Lung (tissue), 13 donors: ENCODE measurements around the gene RABGGTA. TPM values are rescaled to one million over a fixed set of nuclear protein-coding genes. Genes with fewer than 3 reads are reported as not detected.
"Not testable (repeated sequence)": the region's sequence is repeated elsewhere in the genome, so short reads cannot be mapped to it uniquely, and the experiment has no call there.

Source experiments
- ATAC-seq: fragments of 200-7000 bp; cut with Tn5 transposase; one replicate; pipeline ENCODE4 v1.9.1; 2020; ENCODE audit warnings: moderate number of reproducible peaks; ENCODE audit not compliant: insufficient read depth, low FRiP score
- DNase-seq, 3 donors: peaks; one replicate each; pipeline ENCODE4 v3.0.0-alpha.2; 2013 to 2017
- H3K27ac ChIP-seq, 2 donors: one replicate each; pipeline ENCODE4 v1.5.1; 2013; ENCODE audit warnings: mild to moderate bottlenecking in 2 of 2, moderate library complexity in 2 of 2, control low read depth in 1 of 2, inconsistent platforms in 1 of 2, low read depth in 1 of 2, low read length in 1 of 2
- H3K27me3 ChIP-seq, 3 donors: one replicate each; pipeline ENCODE4 v1.5.1; 2013; ENCODE audit warnings: low read length in 2 of 3; ENCODE audit not compliant: control insufficient read depth in 3 of 3, insufficient read depth in 3 of 3
- H3K36me3 ChIP-seq, 4 donors: one replicate each; pipeline ENCODE4 v1.5.1; 2013; ENCODE audit warnings: low read length in 4 of 4, mild to moderate bottlenecking in 1 of 4, moderate library complexity in 1 of 4; ENCODE audit not compliant: control insufficient read depth in 4 of 4, insufficient read depth in 4 of 4
- H3K4me1 ChIP-seq, 5 donors: one replicate each; pipeline ENCODE4 v1.5.1; 2013; ENCODE audit warnings: low read length in 5 of 5, mild to moderate bottlenecking in 2 of 5, moderate library complexity in 1 of 5; ENCODE audit not compliant: control insufficient read depth in 5 of 5, insufficient read depth in 5 of 5
- H3K4me3 ChIP-seq: one replicate; pipeline ENCODE4 v1.5.1; 2013; ENCODE audit warnings: mild to moderate bottlenecking, control low read depth, moderate library complexity
- H3K9ac ChIP-seq, 2 donors: one replicate each; pipeline ENCODE4 v1.5.1; 2013; ENCODE audit warnings: low read length in 2 of 2, control low read depth in 1 of 2; ENCODE audit not compliant: insufficient read depth in 1 of 2
- H3K9me3 ChIP-seq, 4 donors: one replicate each; pipeline ENCODE4 v1.5.1; 2013; ENCODE audit warnings: low read length in 3 of 4, mild to moderate bottlenecking in 1 of 4, moderate library complexity in 1 of 4; ENCODE audit not compliant: control insufficient read depth in 4 of 4, insufficient read depth in 3 of 4
- CTCF ChIP-seq: IDR thresholded peaks from 2 replicates; pipeline ENCODE4 v1.5.1; 2012; ENCODE audit warnings: mild to moderate bottlenecking; ENCODE audit errors: control extremely low read depth, extremely low read depth
- WGBS, 2 donors: extraction: QIAGEN DNeasy Blood & Tissue Kit; methylation state at CpG; one replicate each; pipeline ENCODE4 v1.1.7; 2013; 5-methylcytosine and 5-hydroxymethylcytosine counted together
- polyA plus RNA-seq, 2 donors: library from polyadenylated mRNA; stranded (reverse); fragments of 200-250 nt; gene quantifications; one replicate each; pipeline ENCODE4 v1.2.1, GENCODE V29; 2013
- small RNA-seq: library from RNA; depleted of rRNA; stranded (forward); fragments of <200 nt; gene quantifications from one replicate; pipeline ENCODE3, GENCODE V24; 2014; ENCODE audit warnings: low replicate concordance
- total RNA-seq, 2 donors: library from RNA; depleted of rRNA in 1 of 2; stranded (reverse); fragments of >200 nt in 1 of 2; gene quantifications; one replicate each; pipeline ENCODE4 v1.2.1, GENCODE V29; 2014 to 2021
- donor health status: control.
- donor health status: control.
- donor health status: Bipolar disorder and iron deficiency.
- donor health status: healthy.
- donor health status: DM: yes; HTN: yes; CAD: no.

Gene RABGGTA
- total and polyA plus RNA-seq, 4 donors = 19.7 to 55.8 (median 42.9) TPM

- ATAC-seq = no peak
- H3K4me3 ChIP-seq = no peak overlapping the region
- no peak overlapping the region for H3K9ac ChIP-seq
- H3K9me3 ChIP-seq = no peaks in the 10 kb centered on the region
- H3K27me3 ChIP-seq = no peaks in the 10 kb centered on the region
- H3K36me3 ChIP-seq = peaks cover 0 to 5% (median 3%) of the 10 kb centered on the region in 4 donors
- H3K27ac ChIP-seq = no peak overlapping the region
- no peak for TF ChIP-seq CTCF
- DNase-seq = no peak
- 96 to 98% methylated on average over 4 of the region's 4 CpGs for WGBS, 2 donors
- peaks cover 0 to 3% (median 0%) of the 10 kb centered on the region in 5 donors for H3K4me1 ChIP-seq
Observed at GRCh38 chr14:24219080-24219479, 52.3 kb downstream of the RABGGTA start.

GRCh38 chr14:24216876-24217275 lies 54.5 kb downstream of the RABGGTA start:
- DNase-seq, H3K4me3 ChIP-seq, ATAC-seq, H3K27ac ChIP-seq, H3K4me1 ChIP-seq, H3K9me3 ChIP-seq, H3K27me3 ChIP-seq, H3K36me3 ChIP-seq, H3K9ac ChIP-seq: not testable (repeated sequence)
- WGBS, 2 donors = 89 to 96% methylated on average over 1 of the region's 1 CpG

- TF ChIP-seq CTCF = no peak
- Histone ChIP-seq H3K27ac (no peak overlapping the region), H3K27me3 (no peaks in the 10 kb centered on the region), H3K36me3 (peaks cover 0 to 8% (median 6%) of the 10 kb centered on the region in 4 donors), H3K4me3 (no peak overlapping the region), H3K9me3 (no peaks in the 10 kb centered on the region), H3K9ac (no peak overlapping the region), H3K4me1 (peaks cover 0 to 8% (median 4%) of the 10 kb centered on the region in 5 donors)
- ATAC-seq = no peak
- DNase-seq = no peak
- WGBS, 2 donors = 89 to 95% methylated on average over 2 of the region's 2 CpGs
Observed at GRCh38 chr14:24216345-24216699, 55.1 kb downstream of the RABGGTA start.

Small RNA genes within 50 kb of the gene (small RNA-seq; reads per million reads assigned to genes)
- gene MDP1 = not detected

Other genes with a start within 250 kb of the RABGGTA start
Only the 30 nearest of the 34 such genes appear.
- 100 to 1,000 TPM in 1 of 2 donors, 10 to 100 TPM in 1; 68.9 to 153 TPM for gene DCAF11, start 156.8 kb downstream of the RABGGTA start, total RNA-seq
- 10 to 100 TPM; 26.4 to 59.4 TPM for gene DCAF11, start 156.8 kb downstream of the RABGGTA start, polyA plus RNA-seq
- gene NRL, start 156.6 kb downstream of the RABGGTA start, total RNA-seq = 1 to 10 TPM; 3.6 to 5.4 TPM
- gene NRL, start 156.6 kb downstream of the RABGGTA start, polyA plus RNA-seq = 1 to 10 TPM; 2.7 TPM
- under 1 TPM; 0.48 to 0.83 TPM for gene FITM1, start 140.9 kb downstream of the RABGGTA start, total RNA-seq
- 1 to 10 TPM in 1 of 2 donors, under 1 TPM in 1; 0.93 to 1.4 TPM for gene FITM1, start 140.9 kb downstream of the RABGGTA start, polyA plus RNA-seq
- 100 to 1,000 TPM; 125 to 192 TPM for gene PSME1, start 135.4 kb downstream of the RABGGTA start, total RNA-seq
- 100 to 1,000 TPM; 286 to 311 TPM for gene PSME1, start 135.4 kb downstream of the RABGGTA start, polyA plus RNA-seq
- gene EMC9, start 130.0 kb downstream of the RABGGTA start, total RNA-seq = 10 to 100 TPM in 1 of 2 donors, 1 to 10 TPM in 1; 4.6 to 24.3 TPM
- gene EMC9, start 130.0 kb downstream of the RABGGTA start, polyA plus RNA-seq = 10 to 100 TPM; 15.7 to 29.4 TPM
- gene PSME2, start 125.0 kb downstream of the RABGGTA start, total RNA-seq = 100 to 1,000 TPM in 1 of 2 donors, 10 to 100 TPM in 1; 89.1 to 178 TPM
- 100 to 1,000 TPM; 283 to 328 TPM for gene PSME2, start 125.0 kb downstream of the RABGGTA start, polyA plus RNA-seq
- 10 to 100 TPM; 31.7 to 82.4 TPM for gene RNF31, start 124.1 kb downstream of the RABGGTA start, total RNA-seq
- 10 to 100 TPM; 44.1 to 78.6 TPM for gene RNF31, start 124.1 kb downstream of the RABGGTA start, polyA plus RNA-seq
- 100 to 1,000 TPM in 1 of 2 donors, 10 to 100 TPM in 1; 75.3 to 111 TPM for gene IRF9, start 110.3 kb downstream of the RABGGTA start, total RNA-seq
- 100 to 1,000 TPM in 1 of 2 donors, 10 to 100 TPM in 1; 79.9 to 124 TPM for gene IRF9, start 110.3 kb downstream of the RABGGTA start, polyA plus RNA-seq
- gene REC8, start 99.5 kb downstream of the RABGGTA start, total RNA-seq = 10 to 100 TPM; 13.3 to 48.1 TPM
- 10 to 100 TPM; 23.8 to 35.1 TPM for gene REC8, start 99.5 kb downstream of the RABGGTA start, polyA plus RNA-seq
- 10 to 100 TPM; 22.0 to 78.9 TPM for gene IPO4, start 82.8 kb downstream of the RABGGTA start, total RNA-seq
- gene IPO4, start 82.8 kb downstream of the RABGGTA start, polyA plus RNA-seq = 10 to 100 TPM; 13.0 to 34.8 TPM
- 10 to 100 TPM; 42.3 to 71.9 TPM for gene TM9SF1, start 76.2 kb downstream of the RABGGTA start, total RNA-seq
- 10 to 100 TPM; 32.7 to 61.7 TPM for gene TM9SF1, start 76.2 kb downstream of the RABGGTA start, polyA plus RNA-seq
- gene TSSK4, start 65.9 kb downstream of the RABGGTA start, total RNA-seq = 1 to 10 TPM in 1 of 2 donors, not detected in 1; 1.2 TPM
- gene TSSK4, start 65.9 kb downstream of the RABGGTA start, polyA plus RNA-seq = under 1 TPM; 0.02 to 0.10 TPM
- gene CHMP4A, start 58.1 kb downstream of the RABGGTA start, total RNA-seq = 10 to 100 TPM; 37.2 to 50.8 TPM
- 100 to 1,000 TPM in 1 of 2 donors, 10 to 100 TPM in 1; 70.4 to 103 TPM for gene CHMP4A, start 58.1 kb downstream of the RABGGTA start, polyA plus RNA-seq
- 10 to 100 TPM; 20.8 to 24.8 TPM for gene MDP1, start 55.5 kb downstream of the RABGGTA start, total RNA-seq
- 10 to 100 TPM; 17.2 to 31.4 TPM for gene MDP1, start 55.5 kb downstream of the RABGGTA start, polyA plus RNA-seq
- gene NEDD8, start 39.2 kb downstream of the RABGGTA start, total RNA-seq = 100 to 1,000 TPM in 1 of 2 donors, 10 to 100 TPM in 1; 69.5 to 147 TPM
- 100 to 1,000 TPM; 242 to 246 TPM for gene NEDD8, start 39.2 kb downstream of the RABGGTA start, polyA plus RNA-seq
- gene GMPR2, start 38.7 kb downstream of the RABGGTA start, total RNA-seq = 10 to 100 TPM; 63.1 TPM
- 10 to 100 TPM; 42.9 to 71.1 TPM for gene GMPR2, start 38.7 kb downstream of the RABGGTA start, polyA plus RNA-seq
- 10 to 100 TPM; 48.2 to 89.1 TPM for gene TINF2, start 29.0 kb downstream of the RABGGTA start, total RNA-seq
- gene TINF2, start 29.0 kb downstream of the RABGGTA start, polyA plus RNA-seq = 10 to 100 TPM; 45.2 to 82.6 TPM
- gene TGM1, start 8.4 kb downstream of the RABGGTA start, total RNA-seq = 1 to 10 TPM; 1.9 to 8.8 TPM
- gene TGM1, start 8.4 kb downstream of the RABGGTA start, polyA plus RNA-seq = 10 to 100 TPM in 1 of 2 donors, 1 to 10 TPM in 1; 9.8 to 11.3 TPM
- gene DHRS1, start 28.2 kb upstream of the RABGGTA start, total RNA-seq = 10 to 100 TPM; 20.8 to 24.0 TPM
- 10 to 100 TPM; 20.6 to 27.8 TPM for gene DHRS1, start 28.2 kb upstream of the RABGGTA start, polyA plus RNA-seq
- gene NOP9, start 28.3 kb upstream of the RABGGTA start, total RNA-seq = 10 to 100 TPM; 14.1 to 25.9 TPM
- gene NOP9, start 28.3 kb upstream of the RABGGTA start, polyA plus RNA-seq = 10 to 100 TPM; 12.1 to 13.5 TPM
- 10 to 100 TPM in 1 of 2 donors, 1 to 10 TPM in 1; 9.6 to 18.8 TPM for gene CIDEB, start 36.4 kb upstream of the RABGGTA start, total RNA-seq
- gene CIDEB, start 36.4 kb upstream of the RABGGTA start, polyA plus RNA-seq = 10 to 100 TPM in 1 of 2 donors, 1 to 10 TPM in 1; 8.3 to 19.7 TPM
- 10 to 100 TPM in 1 of 2 donors, 1 to 10 TPM in 1; 5.8 to 14.0 TPM for gene LTB4R2, start 38.5 kb upstream of the RABGGTA start, total RNA-seq
- 1 to 10 TPM; 1.8 to 5.5 TPM for gene LTB4R2, start 38.5 kb upstream of the RABGGTA start, polyA plus RNA-seq
- 10 to 100 TPM in 1 of 2 donors, 1 to 10 TPM in 1; 4.4 to 14.8 TPM for gene LTB4R, start 39.9 kb upstream of the RABGGTA start, total RNA-seq
- gene LTB4R, start 39.9 kb upstream of the RABGGTA start, polyA plus RNA-seq = 10 to 100 TPM in 1 of 2 donors, 1 to 10 TPM in 1; 7.3 to 47.0 TPM
- 10 to 100 TPM; 35.7 to 36.3 TPM for gene ADCY4, start 63.5 kb upstream of the RABGGTA start, total RNA-seq
- 10 to 100 TPM; 22.6 to 42.8 TPM for gene ADCY4, start 63.5 kb upstream of the RABGGTA start, polyA plus RNA-seq
- 10 to 100 TPM in 1 of 2 donors, 1 to 10 TPM in 1; 6.4 to 26.0 TPM for gene RIPK3, start 68.4 kb upstream of the RABGGTA start, total RNA-seq
- 10 to 100 TPM; 13.0 to 23.4 TPM for gene RIPK3, start 68.4 kb upstream of the RABGGTA start, polyA plus RNA-seq
- 10 to 100 TPM; 38.2 to 38.6 TPM for gene NFATC4, start 96.6 kb upstream of the RABGGTA start, total RNA-seq
- gene NFATC4, start 96.6 kb upstream of the RABGGTA start, polyA plus RNA-seq = 10 to 100 TPM; 13.9 to 71.4 TPM
- 10 to 100 TPM; 16.1 to 49.8 TPM for gene NYNRIN, start 127.4 kb upstream of the RABGGTA start, total RNA-seq
- 1 to 10 TPM; 2.9 to 4.2 TPM for gene NYNRIN, start 127.4 kb upstream of the RABGGTA start, polyA plus RNA-seq
- 1 to 10 TPM; 1.7 to 4.9 TPM for gene CBLN3, start 158.1 kb upstream of the RABGGTA start, total RNA-seq
- gene CBLN3, start 158.1 kb upstream of the RABGGTA start, polyA plus RNA-seq = 1 to 10 TPM; 1.9 to 2.1 TPM
- gene KHNYN, start 158.4 kb upstream of the RABGGTA start, total RNA-seq = 10 to 100 TPM; 48.1 to 60.2 TPM
- 10 to 100 TPM; 27.0 to 34.1 TPM for gene KHNYN, start 158.4 kb upstream of the RABGGTA start, polyA plus RNA-seq
- gene SDR39U1, start 171.2 kb upstream of the RABGGTA start, total RNA-seq = 10 to 100 TPM; 19.5 to 57.1 TPM
- 10 to 100 TPM; 48.5 to 63.9 TPM for gene SDR39U1, start 171.2 kb upstream of the RABGGTA start, polyA plus RNA-seq